Measurements from ENCODE around the gene GTF2H1.

GRCh38 chr11:18317551-18317950 lies 4.8 kb upstream of the GTF2H1 start:
- TF ChIP-seq, protein P1, sequence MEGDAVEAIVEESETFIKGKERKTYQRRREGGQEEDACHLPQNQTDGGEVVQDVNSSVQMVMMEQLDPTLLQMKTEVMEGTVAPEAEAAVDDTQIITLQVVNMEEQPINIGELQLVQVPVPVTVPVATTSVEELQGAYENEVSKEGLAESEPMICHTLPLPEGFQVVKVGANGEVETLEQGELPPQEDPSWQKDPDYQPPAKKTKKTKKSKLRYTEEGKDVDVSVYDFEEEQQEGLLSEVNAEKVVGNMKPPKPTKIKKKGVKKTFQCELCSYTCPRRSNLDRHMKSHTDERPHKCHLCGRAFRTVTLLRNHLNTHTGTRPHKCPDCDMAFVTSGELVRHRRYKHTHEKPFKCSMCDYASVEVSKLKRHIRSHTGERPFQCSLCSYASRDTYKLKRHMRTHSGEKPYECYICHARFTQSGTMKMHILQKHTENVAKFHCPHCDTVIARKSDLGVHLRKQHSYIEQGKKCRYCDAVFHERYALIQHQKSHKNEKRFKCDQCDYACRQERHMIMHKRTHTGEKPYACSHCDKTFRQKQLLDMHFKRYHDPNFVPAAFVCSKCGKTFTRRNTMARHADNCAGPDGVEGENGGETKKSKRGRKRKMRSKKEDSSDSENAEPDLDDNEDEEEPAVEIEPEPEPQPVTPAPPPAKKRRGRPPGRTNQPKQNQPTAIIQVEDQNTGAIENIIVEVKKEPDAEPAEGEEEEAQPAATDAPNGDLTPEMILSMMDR (conservative IDR thresholded peaks at IDR 0.05): no peak
- TF ChIP-seq ZFX (IDR thresholded peaks at IDR 0.05): no peak
